Neural cell (in vitro differentiated cells): ENCODE data around the gene ANKRD33B. TPM values are rescaled to one million over a fixed set of nuclear protein-coding genes. Genes with fewer than 3 reads are reported as not detected.

Experiments
- H2AFZ ChIP-seq: fragments of 200-600, 300-800 bp; sonication (generic), shearing (Covaris generic); 2 replicates; pipeline ENCODE4 v1.6.0; 2014; ENCODE audit warnings: low read depth, mild to moderate bottlenecking, antibody characterized with exemption, low read length, moderate library complexity
- H3F3A ChIP-seq: fragments of 200-600 bp; shearing (Covaris generic); 2 replicates; pipeline ENCODE4 v1.6.1; 2016; ENCODE audit warnings: mild to moderate bottlenecking, moderate library complexity, mixed read lengths, antibody characterized with exemption, low read length; ENCODE audit not compliant: insufficient read depth, poor library complexity, severe bottlenecking
- H3K27ac ChIP-seq: fragments of 200-600, 300-800 bp; sonication (generic), shearing (Covaris generic); 2 replicates; pipeline ENCODE4 v1.5.1; 2014; ENCODE audit warnings: mild to moderate bottlenecking, low read length, moderate library complexity
- H3K27me3 ChIP-seq: fragments of 300-800, 200-600 bp; sonication (generic), shearing (Covaris generic); 2 replicates; pipeline ENCODE4 v1.6.0; 2014; ENCODE audit warnings: mild to moderate bottlenecking, low read depth, low read length, moderate library complexity; ENCODE audit not compliant: insufficient read depth
- H3K36me3 ChIP-seq: fragments of 300-800, 200-600 bp; sonication (generic), shearing (Covaris generic); 2 replicates; pipeline ENCODE4 v1.5.1; 2014; ENCODE audit warnings: mild to moderate bottlenecking, antibody characterized with exemption, low read length, moderate library complexity; ENCODE audit not compliant: insufficient read depth
- H3K4me2 ChIP-seq: fragments of 300-800, 200-600 bp; sonication (generic), shearing (Covaris generic); 2 replicates; pipeline ENCODE4 v1.6.0; 2014; ENCODE audit warnings: mild to moderate bottlenecking, low read length
- H3K4me3 ChIP-seq: fragments of 300-800, 200-600 bp; sonication (generic), shearing (Covaris generic); 2 replicates; pipeline ENCODE4 v1.5.1; 2014; ENCODE audit warnings: mild to moderate bottlenecking, low read length, moderate library complexity
- H3K79me2 ChIP-seq: fragments of 200-600 bp; shearing (Covaris generic); replicated peaks from 2 replicates; pipeline ENCODE4 v1.6.0; 2014; ENCODE audit warnings: mild to moderate bottlenecking, low read length, moderate library complexity; ENCODE audit not compliant: insufficient read depth
- H3K9ac ChIP-seq: fragments of 300-800, 200-600 bp; sonication (generic), shearing (Covaris generic); 2 replicates; pipeline ENCODE4 v1.6.1; 2016; ENCODE audit warnings: mild to moderate bottlenecking, low read length, mixed read lengths
- H3K9me2 ChIP-seq: fragments of 200-600 bp; shearing (Covaris generic); 2 replicates; pipeline ENCODE4 v1.6.1; 2016; ENCODE audit warnings: mild to moderate bottlenecking, low read length, mixed read lengths; ENCODE audit not compliant: insufficient read depth
- H3K9me3 ChIP-seq: fragments of 200-600, 300-800 bp; sonication (generic), shearing (Covaris generic); 2 replicates; pipeline ENCODE4 v1.6.1; 2016; ENCODE audit warnings: mild to moderate bottlenecking, mixed run types, low read length, moderate library complexity, mixed read lengths
- H4K20me1 ChIP-seq: fragments of 200-600 bp; shearing (Covaris generic); 2 replicates; pipeline ENCODE4 v1.6.1; 2016; ENCODE audit warnings: mild to moderate bottlenecking, mixed run types; ENCODE audit not compliant: insufficient read depth
- EP300 ChIP-seq: fragments of 450-650 bp; conservative IDR thresholded peaks from 2 replicates; pipeline ENCODE4 v1.6.1; 2014; ENCODE audit warnings: antibody characterized with exemption, mild to moderate bottlenecking, moderate library complexity; ENCODE audit not compliant: poor library complexity, severe bottlenecking
- EZH2 ChIP-seq: fragments of 200-600, 300-800 bp; shearing (Covaris generic), sonication (generic); IDR thresholded peaks from 2 replicates; pipeline ENCODE4 v1.6.1; 2014; ENCODE audit warnings: antibody characterized with exemption, low read length, borderline replicate concordance, mild to moderate bottlenecking; ENCODE audit not compliant: insufficient read depth, poor library complexity, severe bottlenecking
- MXI1 ChIP-seq: fragments of 450-650 bp; conservative IDR thresholded peaks from 2 replicates; pipeline ENCODE4 v1.6.1; 2014; ENCODE audit warnings: antibody characterized with exemption, mild to moderate bottlenecking; ENCODE audit not compliant: poor library complexity, severe bottlenecking
- POLR2AphosphoS5 ChIP-seq: IDR thresholded peaks from 2 replicates; pipeline ENCODE4 v1.6.1; 2012
- RAD21 ChIP-seq: fragments of 450-650 bp; conservative IDR thresholded peaks from 2 replicates; pipeline ENCODE4 v1.6.1; 2014; ENCODE audit warnings: antibody characterized with exemption, mild to moderate bottlenecking, moderate library complexity
- SMC3 ChIP-seq: fragments of 450-650 bp; conservative IDR thresholded peaks from 2 replicates; pipeline ENCODE4 v1.6.1; 2014; ENCODE audit warnings: antibody characterized with exemption, mild to moderate bottlenecking, moderate library complexity; ENCODE audit not compliant: poor library complexity
- TAF1 ChIP-seq: IDR thresholded peaks from 2 replicates; pipeline ENCODE4 v1.6.1; 2012; ENCODE audit warnings: low read depth
- polyA plus RNA-seq: library from polyadenylated mRNA; depleted of rRNA; stranded (reverse); fragments of >200 nt; gene quantifications from 2 replicates; pipeline ENCODE4 v1.2.3, GENCODE V29; 2014
- TF ChIP-seq, protein P1 (sequence below): fragments of 450-650 bp; IDR thresholded peaks from 2 replicates; pipeline ENCODE4 v1.5.1; 2014; ENCODE audit warnings: antibody characterized with exemption, mild to moderate bottlenecking, moderate library complexity; ENCODE audit not compliant: poor library complexity, severe bottlenecking
- TF ChIP-seq, protein P2 (sequence below): IDR thresholded peaks from 2 replicates; pipeline ENCODE4 v1.6.1; 2012; ENCODE audit warnings: borderline replicate concordance

The ANKRD33B gene
- polyA plus RNA-seq, 1 donor from 2014 or later, result not detected

GRCh38 chr5:10618311-10618710 is 54.4 kb downstream of the ANKRD33B start:
- Histone ChIP-seq H2AFZ (no peak overlapping the region), H3K9me2 (no peaks in the 10 kb centered on the region), H3K36me3 (no peaks in the 10 kb centered on the region), H3K27me3 (no peaks in the 10 kb centered on the region), H3F3A (no peaks in the 10 kb centered on the region), H3K4me3 (no peak overlapping the region), H3K4me2 (no peak overlapping the region), H4K20me1 (no peaks in the 10 kb centered on the region), H3K9me3 (peaks cover 2% of the 10 kb centered on the region), H3K79me2 (no peaks in the 10 kb centered on the region), H3K27ac (no peak overlapping the region), H3K9ac (no peak overlapping the region)
- TF ChIP-seq EP300 (no peak), MXI1 (no peak), EZH2 (no peak), TAF1 (no peak), POLR2AphosphoS5 (no peak), SMC3 (no peak), RAD21 (no peak)
- TF ChIP-seq, protein P1, sequence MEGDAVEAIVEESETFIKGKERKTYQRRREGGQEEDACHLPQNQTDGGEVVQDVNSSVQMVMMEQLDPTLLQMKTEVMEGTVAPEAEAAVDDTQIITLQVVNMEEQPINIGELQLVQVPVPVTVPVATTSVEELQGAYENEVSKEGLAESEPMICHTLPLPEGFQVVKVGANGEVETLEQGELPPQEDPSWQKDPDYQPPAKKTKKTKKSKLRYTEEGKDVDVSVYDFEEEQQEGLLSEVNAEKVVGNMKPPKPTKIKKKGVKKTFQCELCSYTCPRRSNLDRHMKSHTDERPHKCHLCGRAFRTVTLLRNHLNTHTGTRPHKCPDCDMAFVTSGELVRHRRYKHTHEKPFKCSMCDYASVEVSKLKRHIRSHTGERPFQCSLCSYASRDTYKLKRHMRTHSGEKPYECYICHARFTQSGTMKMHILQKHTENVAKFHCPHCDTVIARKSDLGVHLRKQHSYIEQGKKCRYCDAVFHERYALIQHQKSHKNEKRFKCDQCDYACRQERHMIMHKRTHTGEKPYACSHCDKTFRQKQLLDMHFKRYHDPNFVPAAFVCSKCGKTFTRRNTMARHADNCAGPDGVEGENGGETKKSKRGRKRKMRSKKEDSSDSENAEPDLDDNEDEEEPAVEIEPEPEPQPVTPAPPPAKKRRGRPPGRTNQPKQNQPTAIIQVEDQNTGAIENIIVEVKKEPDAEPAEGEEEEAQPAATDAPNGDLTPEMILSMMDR, result no peak
- TF ChIP-seq, protein P2, sequence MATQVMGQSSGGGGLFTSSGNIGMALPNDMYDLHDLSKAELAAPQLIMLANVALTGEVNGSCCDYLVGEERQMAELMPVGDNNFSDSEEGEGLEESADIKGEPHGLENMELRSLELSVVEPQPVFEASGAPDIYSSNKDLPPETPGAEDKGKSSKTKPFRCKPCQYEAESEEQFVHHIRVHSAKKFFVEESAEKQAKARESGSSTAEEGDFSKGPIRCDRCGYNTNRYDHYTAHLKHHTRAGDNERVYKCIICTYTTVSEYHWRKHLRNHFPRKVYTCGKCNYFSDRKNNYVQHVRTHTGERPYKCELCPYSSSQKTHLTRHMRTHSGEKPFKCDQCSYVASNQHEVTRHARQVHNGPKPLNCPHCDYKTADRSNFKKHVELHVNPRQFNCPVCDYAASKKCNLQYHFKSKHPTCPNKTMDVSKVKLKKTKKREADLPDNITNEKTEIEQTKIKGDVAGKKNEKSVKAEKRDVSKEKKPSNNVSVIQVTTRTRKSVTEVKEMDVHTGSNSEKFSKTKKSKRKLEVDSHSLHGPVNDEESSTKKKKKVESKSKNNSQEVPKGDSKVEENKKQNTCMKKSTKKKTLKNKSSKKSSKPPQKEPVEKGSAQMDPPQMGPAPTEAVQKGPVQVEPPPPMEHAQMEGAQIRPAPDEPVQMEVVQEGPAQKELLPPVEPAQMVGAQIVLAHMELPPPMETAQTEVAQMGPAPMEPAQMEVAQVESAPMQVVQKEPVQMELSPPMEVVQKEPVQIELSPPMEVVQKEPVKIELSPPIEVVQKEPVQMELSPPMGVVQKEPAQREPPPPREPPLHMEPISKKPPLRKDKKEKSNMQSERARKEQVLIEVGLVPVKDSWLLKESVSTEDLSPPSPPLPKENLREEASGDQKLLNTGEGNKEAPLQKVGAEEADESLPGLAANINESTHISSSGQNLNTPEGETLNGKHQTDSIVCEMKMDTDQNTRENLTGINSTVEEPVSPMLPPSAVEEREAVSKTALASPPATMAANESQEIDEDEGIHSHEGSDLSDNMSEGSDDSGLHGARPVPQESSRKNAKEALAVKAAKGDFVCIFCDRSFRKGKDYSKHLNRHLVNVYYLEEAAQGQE, result no peak

GRCh38 chr5:10619649-10620048 is 55.8 kb downstream of the ANKRD33B start:
- H3K9ac ChIP-seq, result no peak overlapping the region
- no peaks in the 10 kb centered on the region for H3K79me2 ChIP-seq
- TF ChIP-seq POLR2AphosphoS5 (no peak), EP300 (no peak), TAF1 (no peak), RAD21 (no peak)
- TF ChIP-seq, protein P2, result no peak
- TF ChIP-seq, protein P1, result no peak
- H3K4me2 ChIP-seq, result no peak overlapping the region
- no peak overlapping the region for H3K27ac ChIP-seq
- no peak overlapping the region for H3K4me3 ChIP-seq
- H4K20me1 ChIP-seq, result no peaks in the 10 kb centered on the region
- no peak overlapping the region for H2AFZ ChIP-seq
- H3K36me3 ChIP-seq, result no peaks in the 10 kb centered on the region
- no peaks in the 10 kb centered on the region for H3F3A ChIP-seq
- H3K27me3 ChIP-seq, result no peaks in the 10 kb centered on the region
- H3K9me2 ChIP-seq, result no peaks in the 10 kb centered on the region
- H3K9me3 ChIP-seq, result peaks cover 2% of the 10 kb centered on the region
